ENCODE data around the gene MAP4K4. TPM values are rescaled to one million over a fixed set of nuclear protein-coding genes. Genes with fewer than 3 reads are reported as not detected.

The MAP4K4 gene
- total RNA-seq, 1 donor from 2014 or later, result 166 TPM

- Mint-ChIP-seq H3K36me3 (peaks cover 14% of the 10 kb centered on the region), H3K27me3 (no peaks in the 10 kb centered on the region), H3K4me1 (ENCODE audit: unreplicated experiment) (peaks cover 49% of the 10 kb centered on the region), H3K9me3 (peaks cover 1% of the 10 kb centered on the region), H3K27ac (peak overlapping the region; percentile 40), H3K4me3 (peak overlapping the region; percentile 40)
- TF ChIP-seq, protein P1, sequence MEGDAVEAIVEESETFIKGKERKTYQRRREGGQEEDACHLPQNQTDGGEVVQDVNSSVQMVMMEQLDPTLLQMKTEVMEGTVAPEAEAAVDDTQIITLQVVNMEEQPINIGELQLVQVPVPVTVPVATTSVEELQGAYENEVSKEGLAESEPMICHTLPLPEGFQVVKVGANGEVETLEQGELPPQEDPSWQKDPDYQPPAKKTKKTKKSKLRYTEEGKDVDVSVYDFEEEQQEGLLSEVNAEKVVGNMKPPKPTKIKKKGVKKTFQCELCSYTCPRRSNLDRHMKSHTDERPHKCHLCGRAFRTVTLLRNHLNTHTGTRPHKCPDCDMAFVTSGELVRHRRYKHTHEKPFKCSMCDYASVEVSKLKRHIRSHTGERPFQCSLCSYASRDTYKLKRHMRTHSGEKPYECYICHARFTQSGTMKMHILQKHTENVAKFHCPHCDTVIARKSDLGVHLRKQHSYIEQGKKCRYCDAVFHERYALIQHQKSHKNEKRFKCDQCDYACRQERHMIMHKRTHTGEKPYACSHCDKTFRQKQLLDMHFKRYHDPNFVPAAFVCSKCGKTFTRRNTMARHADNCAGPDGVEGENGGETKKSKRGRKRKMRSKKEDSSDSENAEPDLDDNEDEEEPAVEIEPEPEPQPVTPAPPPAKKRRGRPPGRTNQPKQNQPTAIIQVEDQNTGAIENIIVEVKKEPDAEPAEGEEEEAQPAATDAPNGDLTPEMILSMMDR (conservative IDR thresholded peaks at IDR 0.05), result no peak
- no peak for DNase-seq (ENCODE audit: extremely low spot score, unreplicated experiment)
Observed at GRCh38 chr2:101752716-101753616, 55.5 kb downstream of the MAP4K4 start.

DNA sequence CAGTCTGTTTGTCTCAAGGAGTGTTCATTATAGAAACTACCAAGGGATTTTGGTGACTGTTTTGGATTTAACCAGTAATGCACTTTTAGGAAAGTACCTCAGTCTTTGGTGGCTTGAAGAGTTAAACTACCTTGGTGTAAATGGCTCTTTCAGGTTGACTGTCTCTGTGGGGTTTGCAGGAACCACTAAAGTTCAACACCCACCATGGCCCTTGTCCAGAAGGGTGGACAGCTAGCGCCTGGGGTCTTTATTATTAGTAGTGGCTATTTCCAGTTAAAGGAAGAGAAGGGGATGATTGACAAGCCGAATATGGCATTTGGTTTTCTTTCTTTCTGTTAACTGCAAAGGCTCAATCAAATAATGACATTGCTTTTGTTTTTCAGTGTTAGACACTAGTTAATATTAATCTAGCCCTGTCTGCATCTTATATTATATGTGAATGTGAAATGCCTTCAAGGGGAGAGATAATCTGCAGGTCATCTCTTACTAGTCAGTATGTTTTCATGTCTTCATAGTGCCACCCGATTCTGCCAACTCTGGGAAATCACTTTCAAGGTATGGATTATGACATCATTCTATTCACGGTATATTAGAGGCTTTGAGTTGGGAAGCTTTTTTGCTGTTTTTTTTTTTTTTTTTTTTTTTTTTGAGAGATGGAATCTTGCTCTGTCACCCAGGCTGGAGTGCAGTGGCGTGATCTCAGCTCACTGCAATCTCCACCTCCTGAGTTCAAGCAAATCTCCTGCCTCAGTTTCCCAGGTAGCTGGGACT is 56.4 kb downstream of the MAP4K4 start:
- H3K4me1 Mint-ChIP-seq (ENCODE audit: unreplicated experiment), result peaks cover 55% of the 10 kb centered on the region
- no peaks in the 10 kb centered on the region for H3K27me3 Mint-ChIP-seq
- peaks cover 18% of the 10 kb centered on the region for H3K36me3 Mint-ChIP-seq
- no peak for DNase-seq (ENCODE audit: extremely low spot score, unreplicated experiment)
- no peak overlapping the region for H3K27ac Mint-ChIP-seq
- TF ChIP-seq, protein P1 (conservative IDR thresholded peaks at IDR 0.05), result no peak
- H3K4me3 Mint-ChIP-seq, result no peak overlapping the region
- H3K9me3 Mint-ChIP-seq, result peaks cover 5% of the 10 kb centered on the region

- no peak overlapping the region for H3K27ac Mint-ChIP-seq
- peaks cover 18% of the 10 kb centered on the region for H3K36me3 Mint-ChIP-seq
- peaks cover 5% of the 10 kb centered on the region for H3K9me3 Mint-ChIP-seq
- TF ChIP-seq, protein P1 (conservative IDR thresholded peaks at IDR 0.05), result no peak
- no peak overlapping the region for H3K4me3 Mint-ChIP-seq
- H3K27me3 Mint-ChIP-seq, result no peaks in the 10 kb centered on the region
- peaks cover 55% of the 10 kb centered on the region for H3K4me1 Mint-ChIP-seq (ENCODE audit: unreplicated experiment)
- DNase-seq (ENCODE audit: extremely low spot score, unreplicated experiment), result no peak
Observed at GRCh38 chr2:101754618-101755017, 57.1 kb downstream of the MAP4K4 start.

GRCh38 chr2:101756266-101756665 is 58.8 kb downstream of the MAP4K4 start:
- H3K27ac Mint-ChIP-seq, result no peak overlapping the region
- H3K4me3 Mint-ChIP-seq, result no peak overlapping the region
- no peak for DNase-seq (ENCODE audit: extremely low spot score, unreplicated experiment)
- no peaks in the 10 kb centered on the region for H3K27me3 Mint-ChIP-seq
- peaks cover 16% of the 10 kb centered on the region for H3K36me3 Mint-ChIP-seq
- peaks cover 51% of the 10 kb centered on the region for H3K4me1 Mint-ChIP-seq (ENCODE audit: unreplicated experiment)
- peaks cover 5% of the 10 kb centered on the region for H3K9me3 Mint-ChIP-seq
- TF ChIP-seq, protein P1 (conservative IDR thresholded peaks at IDR 0.05), result no peak

- peaks cover 49% of the 10 kb centered on the region for H3K4me1 Mint-ChIP-seq (ENCODE audit: unreplicated experiment)
- H3K27me3 Mint-ChIP-seq, result no peaks in the 10 kb centered on the region
- peaks cover 18% of the 10 kb centered on the region for H3K36me3 Mint-ChIP-seq
- H3K9me3 Mint-ChIP-seq, result peaks cover 5% of the 10 kb centered on the region
- peak overlapping the region; percentile 16 for H3K27ac Mint-ChIP-seq
- H3K4me3 Mint-ChIP-seq, result no peak overlapping the region
- TF ChIP-seq, protein P1 (conservative IDR thresholded peaks at IDR 0.05), result no peak
- no peak for DNase-seq (ENCODE audit: extremely low spot score, unreplicated experiment)
Observed at GRCh38 chr2:101758001-101758400, 60.5 kb downstream of the MAP4K4 start.

All from type B pancreatic cell (in vitro differentiated cells).